ENCODE results near the gene ADISSP. TPM values are rescaled to one million over a fixed set of nuclear protein-coding genes. Genes with fewer than 3 reads are reported as not detected.

ADISSP gene
- total and polyA plus RNA-seq, 2 of the 13 experiments (the other 11 are each of a cell fraction or from before 2014, with no cell fraction given): 38.3 to 90.6 TPM

DNA sequence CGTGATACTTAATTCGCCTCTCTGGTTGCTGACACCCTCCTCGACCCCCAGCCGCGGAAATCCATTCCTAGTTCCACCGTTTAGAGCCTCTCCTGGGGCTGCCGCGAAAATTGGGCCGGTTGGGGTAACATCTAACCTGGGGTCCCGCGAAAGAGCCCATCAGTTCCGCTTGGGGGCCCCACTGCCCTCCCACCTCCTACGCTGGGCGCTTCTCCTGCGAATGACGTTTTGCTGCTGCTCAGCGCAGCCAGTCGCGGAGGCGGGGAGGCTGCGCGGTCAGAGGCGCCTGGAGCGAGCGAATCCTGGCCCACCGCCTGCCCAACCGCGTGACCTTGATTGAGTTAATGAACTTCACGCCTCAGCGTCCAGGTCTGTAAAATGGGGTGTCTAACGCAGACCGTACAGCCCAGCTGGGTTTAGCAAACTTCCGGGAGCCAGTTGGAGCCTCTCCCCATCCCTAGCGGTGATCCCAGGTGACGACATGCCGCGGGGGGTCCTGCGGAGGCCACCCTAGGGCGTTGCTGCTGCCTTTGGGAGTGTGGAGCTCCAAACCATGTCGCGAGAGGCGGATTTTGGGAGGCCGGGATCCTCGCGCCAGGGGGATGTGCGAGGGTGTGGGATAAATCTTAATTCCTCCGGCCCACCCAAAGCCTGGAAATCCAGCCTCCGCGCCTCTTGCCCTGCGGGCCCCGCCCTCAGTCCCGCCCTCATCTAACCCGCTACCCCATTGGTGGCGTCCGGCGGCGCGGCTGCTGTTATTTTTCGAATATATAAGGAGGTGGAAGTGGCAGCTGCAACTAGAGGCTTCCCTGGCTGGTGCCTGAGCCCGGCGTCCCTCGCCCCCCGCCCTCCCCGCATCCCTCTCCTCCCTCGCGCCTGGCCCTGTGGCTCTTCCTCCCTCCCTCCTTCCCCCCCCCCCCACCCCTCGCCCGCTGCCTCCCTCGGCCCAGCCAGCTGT lies 28.2 kb upstream of the ADISSP start, which contains the start of gene CDC25B (continued):
- TF ChIP-seq NPAS2 (CRISPR knock-in tag; IDR thresholded peaks at IDR 0.05; ENCODE audit: borderline replicate concordance) (no peak), ZSCAN21 (CRISPR knock-in tag; IDR thresholded peaks at IDR 0.05; ENCODE audit: borderline replicate concordance) (peak; percentile 88), HNRNPUL1 (IDR thresholded peaks at IDR 0.05; ENCODE audit: low read depth, low read length) (no peak), NFRKB (IDR thresholded peaks at IDR 0.05) (no peak), NFE2L1 (CRISPR knock-in tag; IDR thresholded peaks at IDR 0.05; ENCODE audit: borderline replicate concordance) (no peak; the same call in 1 of the 2 replicates), ZNF7 (CRISPR knock-in tag; IDR thresholded peaks at IDR 0.05) (no peak), ZNF274 (CRISPR knock-in tag; IDR thresholded peaks at IDR 0.05) (no peak), MED1 (CRISPR knock-in tag; IDR thresholded peaks at IDR 0.05) (peak; percentile 5; the same call in 1 of the 2 replicates), FOSL1 (CRISPR knock-in tag; IDR thresholded peaks at IDR 0.05; ENCODE audit: borderline replicate concordance) (no peak), MLLT10 (CRISPR knock-in tag; IDR thresholded peaks at IDR 0.05) (no peak), ARHGAP35 (CRISPR knock-in tag; IDR thresholded peaks at IDR 0.05; ENCODE audit: borderline replicate concordance) (no peak; the same call in 1 of the 2 replicates)
- TF ChIP-seq, protein P1, sequence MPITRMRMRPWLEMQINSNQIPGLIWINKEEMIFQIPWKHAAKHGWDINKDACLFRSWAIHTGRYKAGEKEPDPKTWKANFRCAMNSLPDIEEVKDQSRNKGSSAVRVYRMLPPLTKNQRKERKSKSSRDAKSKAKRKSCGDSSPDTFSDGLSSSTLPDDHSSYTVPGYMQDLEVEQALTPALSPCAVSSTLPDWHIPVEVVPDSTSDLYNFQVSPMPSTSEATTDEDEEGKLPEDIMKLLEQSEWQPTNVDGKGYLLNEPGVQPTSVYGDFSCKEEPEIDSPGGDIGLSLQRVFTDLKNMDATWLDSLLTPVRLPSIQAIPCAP (CRISPR knock-in tag; IDR thresholded peaks at IDR 0.05; ENCODE audit: low read depth): no peak
- TF ChIP-seq, protein P2, sequence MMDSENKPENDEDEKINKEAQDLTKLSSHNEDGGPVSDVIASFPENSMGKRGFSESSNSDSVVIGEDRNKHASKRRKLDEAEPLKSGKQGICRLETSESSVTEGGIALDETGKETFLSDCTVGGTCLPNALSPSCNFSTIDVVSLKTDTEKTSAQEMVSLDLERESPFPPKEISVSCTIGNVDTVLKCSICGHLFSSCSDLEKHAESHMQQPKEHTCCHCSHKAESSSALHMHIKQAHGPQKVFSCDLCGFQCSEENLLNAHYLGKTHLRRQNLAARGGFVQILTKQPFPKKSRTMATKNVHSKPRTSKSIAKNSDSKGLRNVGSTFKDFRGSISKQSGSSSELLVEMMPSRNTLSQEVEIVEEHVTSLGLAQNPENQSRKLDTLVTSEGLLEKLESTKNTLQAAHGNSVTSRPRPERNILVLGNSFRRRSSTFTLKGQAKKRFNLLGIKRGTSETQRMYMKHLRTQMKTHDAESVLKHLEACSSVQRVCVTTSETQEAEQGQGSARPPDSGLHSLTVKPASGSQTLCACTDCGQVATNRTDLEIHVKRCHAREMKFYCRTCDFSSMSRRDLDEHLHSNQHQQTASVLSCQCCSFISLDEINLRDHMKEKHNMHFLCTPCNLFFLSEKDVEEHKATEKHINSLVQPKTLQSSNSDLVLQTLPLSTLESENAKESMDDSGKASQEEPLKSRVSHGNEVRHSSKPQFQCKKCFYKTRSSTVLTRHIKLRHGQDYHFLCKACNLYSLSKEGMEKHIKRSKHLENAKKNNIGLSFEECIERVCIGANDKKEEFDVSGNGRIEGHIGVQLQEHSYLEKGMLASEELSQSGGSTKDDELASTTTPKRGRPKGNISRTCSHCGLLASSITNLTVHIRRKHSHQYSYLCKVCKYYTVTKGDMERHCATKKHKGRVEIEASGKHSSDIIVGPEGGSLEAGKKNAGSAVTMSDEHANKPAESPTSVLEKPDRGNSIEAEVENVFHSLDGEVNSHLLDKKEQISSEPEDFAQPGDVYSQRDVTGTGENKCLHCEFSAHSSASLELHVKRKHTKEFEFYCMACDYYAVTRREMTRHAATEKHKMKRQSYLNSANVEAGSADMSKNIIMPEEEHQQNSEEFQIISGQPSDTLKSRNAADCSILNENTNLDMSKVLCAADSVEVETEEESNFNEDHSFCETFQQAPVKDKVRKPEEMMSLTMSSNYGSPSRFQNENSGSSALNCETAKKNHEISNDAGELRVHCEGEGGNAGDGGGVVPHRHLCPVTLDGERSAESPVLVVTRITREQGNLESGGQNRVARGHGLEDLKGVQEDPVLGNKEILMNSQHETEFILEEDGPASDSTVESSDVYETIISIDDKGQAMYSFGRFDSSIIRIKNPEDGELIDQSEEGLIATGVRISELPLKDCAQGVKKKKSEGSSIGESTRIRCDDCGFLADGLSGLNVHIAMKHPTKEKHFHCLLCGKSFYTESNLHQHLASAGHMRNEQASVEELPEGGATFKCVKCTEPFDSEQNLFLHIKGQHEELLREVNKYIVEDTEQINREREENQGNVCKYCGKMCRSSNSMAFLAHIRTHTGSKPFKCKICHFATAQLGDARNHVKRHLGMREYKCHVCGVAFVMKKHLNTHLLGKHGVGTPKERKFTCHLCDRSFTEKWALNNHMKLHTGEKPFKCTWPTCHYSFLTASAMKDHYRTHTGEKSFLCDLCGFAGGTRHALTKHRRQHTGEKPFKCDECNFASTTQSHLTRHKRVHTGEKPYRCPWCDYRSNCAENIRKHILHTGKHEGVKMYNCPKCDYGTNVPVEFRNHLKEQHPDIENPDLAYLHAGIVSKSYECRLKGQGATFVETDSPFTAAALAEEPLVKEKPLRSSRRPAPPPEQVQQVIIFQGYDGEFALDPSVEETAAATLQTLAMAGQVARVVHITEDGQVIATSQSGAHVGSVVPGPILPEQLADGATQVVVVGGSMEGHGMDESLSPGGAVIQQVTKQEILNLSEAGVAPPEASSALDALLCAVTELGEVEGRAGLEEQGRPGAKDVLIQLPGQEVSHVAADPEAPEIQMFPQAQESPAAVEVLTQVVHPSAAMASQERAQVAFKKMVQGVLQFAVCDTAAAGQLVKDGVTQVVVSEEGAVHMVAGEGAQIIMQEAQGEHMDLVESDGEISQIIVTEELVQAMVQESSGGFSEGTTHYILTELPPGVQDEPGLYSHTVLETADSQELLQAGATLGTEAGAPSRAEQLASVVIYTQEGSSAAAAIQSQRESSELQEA (CRISPR knock-in tag; IDR thresholded peaks at IDR 0.05; ENCODE audit: not compliant biosample characterization): no peak
- TF ChIP-seq, protein P3, sequence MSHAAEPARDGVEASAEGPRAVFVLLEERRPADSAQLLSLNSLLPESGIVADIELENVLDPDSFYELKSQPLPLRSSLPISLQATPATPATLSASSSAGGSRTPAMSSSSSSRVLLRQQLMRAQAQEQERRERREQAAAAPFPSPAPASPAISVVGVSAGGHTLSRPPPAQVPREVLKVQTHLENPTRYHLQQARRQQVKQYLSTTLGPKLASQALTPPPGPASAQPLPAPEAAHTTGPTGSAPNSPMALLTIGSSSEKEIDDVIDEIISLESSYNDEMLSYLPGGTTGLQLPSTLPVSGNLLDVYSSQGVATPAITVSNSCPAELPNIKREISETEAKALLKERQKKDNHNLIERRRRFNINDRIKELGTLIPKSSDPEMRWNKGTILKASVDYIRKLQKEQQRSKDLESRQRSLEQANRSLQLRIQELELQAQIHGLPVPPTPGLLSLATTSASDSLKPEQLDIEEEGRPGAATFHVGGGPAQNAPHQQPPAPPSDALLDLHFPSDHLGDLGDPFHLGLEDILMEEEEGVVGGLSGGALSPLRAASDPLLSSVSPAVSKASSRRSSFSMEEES (CRISPR knock-in tag; IDR thresholded peaks at IDR 0.05): no peak

Measured in HepG2 (cell line).